Measurements from ENCODE around the gene NHERF1. TPM values are rescaled to one million over a fixed set of nuclear protein-coding genes. Genes with fewer than 3 reads are reported as not detected.

Gene NHERF1
- total and polyA plus RNA-seq, 2 donors (not counting 3 experiments of a cell fraction or from before 2014, with no cell fraction given), result 24.4 to 26.9 TPM

DNA sequence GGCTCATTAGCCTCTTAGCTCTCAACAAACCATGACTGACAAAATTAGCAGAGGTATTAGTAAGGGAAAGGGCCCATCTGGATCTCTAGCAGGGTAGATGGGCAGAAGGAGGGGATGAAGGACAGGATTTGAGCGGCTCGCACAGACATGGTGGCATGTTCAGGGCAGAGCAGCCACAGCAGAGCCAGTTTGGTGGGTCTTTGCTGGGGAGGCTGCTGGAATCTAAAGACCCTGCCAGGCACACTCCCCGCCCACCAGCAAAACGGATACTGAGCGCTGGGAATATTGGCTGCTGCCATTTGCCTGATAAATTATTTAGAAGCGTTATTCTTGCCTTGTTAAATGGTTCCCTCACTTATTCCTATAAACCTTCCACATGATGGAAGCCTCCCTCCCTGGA lies 48.4 kb downstream of the NHERF1 start:
- no peaks in the 10 kb centered on the region for H3K9me3 ChIP-seq (replicated peaks; ENCODE audit: control insufficient read depth, insufficient read depth, low read length)
- H3K36me3 ChIP-seq (ENCODE audit: control insufficient read depth in 2 of 2, extremely low read depth in 1 of 2, insufficient read depth in 2 of 2, low read length in 2 of 2), result peaks cover 8 to 10% of the 10 kb centered on the region in 2 experiments
- H2AFZ ChIP-seq (ENCODE audit: low read depth, low read length), result no peak overlapping the region
- TF ChIP-seq FOS (IDR thresholded peaks at IDR 0.05; ENCODE audit: borderline replicate concordance, insufficient read depth, low read length) (no peak), POLR2A (IDR thresholded peaks at IDR 0.05; ENCODE audit: low read depth, low read length) (no peak), CTCF (IDR thresholded peaks at IDR 0.05; ENCODE audit: extremely low read depth in 1 of 2, insufficient read depth in 1 of 2, low read depth in 1 of 2, low read length in 2 of 2) (no peak), POLR2AphosphoS5 (IDR thresholded peaks at IDR 0.05; ENCODE audit: insufficient read depth, low read depth, low read length) (no peak), MAX (IDR thresholded peaks at IDR 0.05; ENCODE audit: insufficient read depth, insufficient read length) (no peak), MYC (IDR thresholded peaks at IDR 0.05; ENCODE audit: low read depth, low read length) (no peak), GATA2 (IDR thresholded peaks at IDR 0.05; ENCODE audit: insufficient read depth, insufficient read length, low read depth, low read length) (no peak), JUN (IDR thresholded peaks at IDR 0.05; ENCODE audit: borderline replicate concordance, insufficient read depth, insufficient read length, low read depth) (no peak), EZH2 (IDR thresholded peaks at IDR 0.05; ENCODE audit: borderline replicate concordance, low read depth, low read length, severe bottlenecking) (no peak)
- H3K9me1 ChIP-seq (replicated peaks; ENCODE audit: control insufficient read depth, extremely low read depth, insufficient read depth, low read length), result no peaks in the 10 kb centered on the region
- POLR2A ChIA-PET, result interaction anchor here (1.0 kb wide), 1 partner anchor 21 kb away, joined by 10 read pairs; the partner anchor contains the start of gene NAT9
- H3K9ac ChIP-seq (replicated peaks; ENCODE audit: extremely low read depth, insufficient read depth, low read length), result no peak overlapping the region
- H3K4me3 ChIP-seq (replicated peaks in 1 of 3; ENCODE audit: insufficient read depth in 1 of 3, low read depth in 1 of 3, low read length in 3 of 3), result no peak overlapping the region
- no peak for DNase-seq (ENCODE audit: low read depth, low spot score)
- H3K79me2 ChIP-seq (ENCODE audit: control insufficient read depth, insufficient read depth, low read length), result no peaks in the 10 kb centered on the region
- dilution Hi-C loops (cut with MboI; ENCODE audit: extremely low pct_ligation_motif_present, low sequenced_read_pairs) (no loop called here), intact Hi-C loops (cut with micrococcal nuclease) (no loop called here)
- no TSS peak for BruUV-seq (replicated peaks)
- H3K27ac ChIP-seq (ENCODE audit: insufficient read depth, low read depth, low read length), result no peak overlapping the region
- no peaks in the 10 kb centered on the region for H4K20me1 ChIP-seq (replicated peaks; ENCODE audit: control insufficient read depth, extremely low read depth, insufficient read depth, low read length)
- peaks cover 24% of the 10 kb centered on the region for H3K4me1 ChIP-seq (ENCODE audit: control insufficient read depth, extremely low read depth, insufficient read depth, low read length)
- no peak overlapping the region for H3K4me2 ChIP-seq (ENCODE audit: insufficient read depth, low read length)
- CTCF ChIA-PET, result interaction anchor here (0.9 to 14.0 kb wide), 4 partner anchors 29 to 161 kb away, joined by 3 to 325 read pairs (median 6); partner anchors contain the start of gene GRIN2C
- no peaks in the 10 kb centered on the region for H3K27me3 ChIP-seq (ENCODE audit: control insufficient read depth in 2 of 2, insufficient read depth in 2 of 2, low read length in 2 of 2)
- FAIRE-seq, result no peak
